ENCODE results near the gene IL17D.

The IL17D gene

DNA sequence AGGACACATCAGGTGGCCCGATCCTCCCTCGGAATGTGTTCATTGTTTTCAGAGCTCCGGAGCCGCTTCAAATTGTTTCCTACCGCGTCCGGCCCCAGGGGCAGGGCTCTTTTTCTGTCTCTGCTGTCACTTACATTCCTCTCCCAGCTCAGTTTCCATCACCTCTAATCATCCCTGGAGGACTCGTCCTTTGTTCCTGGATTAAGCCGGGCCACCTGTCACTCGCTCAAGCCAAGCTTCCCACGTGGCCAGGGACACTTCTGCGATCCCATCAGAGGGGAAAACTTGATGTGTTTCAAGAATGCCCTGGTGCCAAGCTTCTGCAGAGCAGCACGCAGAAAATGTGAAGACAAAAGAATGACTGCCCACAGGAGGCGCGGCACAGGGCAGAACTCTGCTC lies 13.5 kb downstream of the IL17D start:
- no peaks in the 10 kb centered on the region for H3K4me1 ChIP-seq (ENCODE audit: insufficient read depth, poor library complexity, severe bottlenecking)
- no peaks in the 10 kb centered on the region for H3K9me3 ChIP-seq (ENCODE audit: severe bottlenecking)
- H3K36me3 ChIP-seq (ENCODE audit: low read depth): no peaks in the 10 kb centered on the region
- H3K27me3 ChIP-seq (ENCODE audit: insufficient read depth, poor library complexity, severe bottlenecking): peaks cover 3% of the 10 kb centered on the region
- H3K4me3 ChIP-seq (ENCODE audit: severe bottlenecking): no peak overlapping the region
- TF ChIP-seq CTCF (IDR thresholded peaks at IDR 0.05; ENCODE audit: poor library complexity, severe bottlenecking): no peak
- ATAC-seq (ENCODE audit: low read depth) (no peak), DNase-seq (ENCODE audit: low spot score) (no peak)
- H3K27ac ChIP-seq (ENCODE audit: poor library complexity, severe bottlenecking): no peak overlapping the region

DNA sequence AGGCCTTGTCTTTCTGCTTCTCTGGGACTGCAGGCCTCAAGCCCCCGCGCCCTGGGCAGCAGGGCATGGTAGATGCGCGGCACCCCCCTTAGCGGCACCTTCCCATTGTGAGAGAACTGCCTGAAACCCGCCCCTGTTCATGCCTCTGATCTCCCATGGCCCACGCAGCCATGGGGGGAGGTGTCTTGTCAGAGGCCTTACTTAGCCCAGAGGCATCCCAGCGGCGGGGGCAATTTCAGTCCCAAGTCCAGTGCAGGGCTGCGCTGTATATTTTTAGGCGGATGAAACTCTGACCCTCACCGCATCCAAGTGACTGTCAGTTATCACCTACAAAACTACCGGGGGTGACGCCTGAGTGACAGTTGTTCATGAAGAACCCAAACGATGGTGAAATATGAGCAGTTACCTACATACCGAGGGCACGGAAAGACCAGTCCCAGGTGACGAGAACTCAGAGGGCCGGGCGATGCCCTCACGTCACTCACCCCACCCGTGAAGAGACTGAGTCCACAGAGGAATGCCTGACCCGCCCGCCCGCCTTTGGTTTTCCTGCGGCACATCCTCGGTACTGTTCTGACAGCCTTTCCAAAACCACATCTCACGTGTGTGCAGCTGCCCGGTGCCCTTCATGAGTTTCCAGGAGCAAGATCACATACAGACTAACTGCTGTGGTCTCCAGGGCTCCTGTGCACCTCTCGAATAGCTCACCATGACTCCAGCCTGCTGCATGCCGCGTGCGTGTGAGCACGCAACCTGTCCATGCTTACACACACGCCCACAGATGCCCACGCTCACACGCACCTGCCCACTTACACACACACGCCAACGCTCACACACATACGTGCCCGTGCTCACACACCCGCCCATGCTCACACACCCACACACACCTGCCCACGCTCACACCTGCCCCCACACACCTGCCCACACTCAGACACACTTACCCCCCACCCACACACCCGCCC lies 14.4 kb downstream of the IL17D start:
- DNase-seq (ENCODE audit: low spot score): no peak
- Histone ChIP-seq H3K9me3 (ENCODE audit: severe bottlenecking) (no peaks in the 10 kb centered on the region), H3K4me1 (ENCODE audit: insufficient read depth, poor library complexity, severe bottlenecking) (no peaks in the 10 kb centered on the region), H3K27ac (ENCODE audit: poor library complexity, severe bottlenecking) (no peak overlapping the region), H3K4me3 (ENCODE audit: severe bottlenecking) (no peak overlapping the region), H3K36me3 (ENCODE audit: low read depth) (no peaks in the 10 kb centered on the region), H3K27me3 (ENCODE audit: insufficient read depth, poor library complexity, severe bottlenecking) (peaks cover 3% of the 10 kb centered on the region)
- ATAC-seq (ENCODE audit: low read depth): no peak
- no peak for TF ChIP-seq CTCF (IDR thresholded peaks at IDR 0.05; ENCODE audit: poor library complexity, severe bottlenecking)

GRCh38 chr13:20718958-20719566 lies 15.6 kb downstream of the IL17D start:
- Histone ChIP-seq H3K27me3 (ENCODE audit: insufficient read depth, poor library complexity, severe bottlenecking) (peaks cover 3% of the 10 kb centered on the region), H3K36me3 (ENCODE audit: low read depth) (no peaks in the 10 kb centered on the region), H3K9me3 (ENCODE audit: severe bottlenecking) (no peaks in the 10 kb centered on the region), H3K27ac (ENCODE audit: poor library complexity, severe bottlenecking) (no peak overlapping the region), H3K4me3 (ENCODE audit: severe bottlenecking) (no peak overlapping the region), H3K4me1 (ENCODE audit: insufficient read depth, poor library complexity, severe bottlenecking) (no peaks in the 10 kb centered on the region)
- DNase-seq (ENCODE audit: low spot score): no peak
- ATAC-seq (ENCODE audit: low read depth): no peak
- no peak for TF ChIP-seq CTCF (IDR thresholded peaks at IDR 0.05; ENCODE audit: poor library complexity, severe bottlenecking)

DNA sequence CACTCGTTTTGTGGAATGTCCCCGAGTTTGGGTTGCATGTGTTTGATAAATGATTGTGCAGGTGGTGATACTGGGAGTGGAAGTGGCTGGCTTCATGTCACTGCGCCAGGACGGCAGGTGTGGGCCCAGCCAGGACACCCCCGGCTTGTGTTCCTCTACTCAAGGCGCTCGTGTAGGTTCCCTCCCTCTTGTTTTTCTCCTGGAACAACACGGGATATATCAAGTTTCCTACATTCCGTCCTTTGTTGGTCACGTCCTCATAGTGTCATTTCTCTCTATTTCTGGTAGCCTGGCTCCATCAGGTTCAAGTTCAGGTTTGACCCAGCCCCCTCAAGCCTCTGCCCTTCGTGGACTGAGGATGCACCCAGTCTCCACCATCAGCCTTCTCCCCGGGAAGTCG lies 16.3 kb downstream of the IL17D start:
- DNase-seq (ENCODE audit: low spot score) (no peak), ATAC-seq (ENCODE audit: low read depth) (no peak)
- Histone ChIP-seq H3K9me3 (ENCODE audit: severe bottlenecking) (no peaks in the 10 kb centered on the region), H3K4me1 (ENCODE audit: insufficient read depth, poor library complexity, severe bottlenecking) (no peaks in the 10 kb centered on the region), H3K4me3 (ENCODE audit: severe bottlenecking) (no peak overlapping the region), H3K27ac (ENCODE audit: poor library complexity, severe bottlenecking) (no peak overlapping the region), H3K36me3 (ENCODE audit: low read depth) (no peaks in the 10 kb centered on the region), H3K27me3 (ENCODE audit: insufficient read depth, poor library complexity, severe bottlenecking) (peaks cover 3% of the 10 kb centered on the region)
- no peak for TF ChIP-seq CTCF (IDR thresholded peaks at IDR 0.05; ENCODE audit: poor library complexity, severe bottlenecking)
